ENCODE measurements around the gene EPG5.
A peak's percentile ranks its signal among the peaks of the same experiment; 100 is the strongest.

EPG5 gene

GRCh38 chr18:45926691-45927090, 40.4 kb downstream of the EPG5 start:
- DNase-seq (ENCODE audit: low read depth in 2 of 2) = no peak
- TF ChIP-seq CTCF (IDR thresholded peaks at IDR 0.05; ENCODE audit: low read depth, low read length) = no peak
- no peak overlapping the region for H3K4me3 ChIP-seq (replicated peaks in 1 of 2; ENCODE audit: low read depth in 2 of 2, low read length in 2 of 2)

- DNase-seq (ENCODE audit: low read depth in 2 of 2) = no peak
- H3K4me3 ChIP-seq (replicated peaks in 1 of 2; ENCODE audit: low read depth in 2 of 2, low read length in 2 of 2) = no peak overlapping the region
- TF ChIP-seq CTCF (IDR thresholded peaks at IDR 0.05; ENCODE audit: low read depth, low read length) = no peak
Observed at GRCh38 chr18:45926085-45926484, 41.0 kb downstream of the EPG5 start.

- TF ChIP-seq CTCF (IDR thresholded peaks at IDR 0.05; ENCODE audit: low read depth, low read length) = no peak
- no peak overlapping the region for H3K4me3 ChIP-seq (replicated peaks in 1 of 2; ENCODE audit: low read depth in 2 of 2, low read length in 2 of 2)
- no peak for DNase-seq (ENCODE audit: low read depth in 2 of 2)
Observed at GRCh38 chr18:45923138-45923537, 44.0 kb downstream of the EPG5 start.

GRCh38 chr18:45920367-45920766, 46.8 kb downstream of the EPG5 start:
- no peak for TF ChIP-seq CTCF (IDR thresholded peaks at IDR 0.05; ENCODE audit: low read depth, low read length)
- DNase-seq (ENCODE audit: low read depth in 2 of 2) = peak; percentile 90 to 93
- no peak overlapping the region for H3K4me3 ChIP-seq (replicated peaks in 1 of 2; ENCODE audit: low read depth in 2 of 2, low read length in 2 of 2)

GRCh38 chr18:45916302-45916701, 50.8 kb downstream of the EPG5 start:
- H3K4me3 ChIP-seq (replicated peaks in 1 of 2; ENCODE audit: low read depth in 2 of 2, low read length in 2 of 2) = no peak overlapping the region
- DNase-seq (ENCODE audit: low read depth in 2 of 2) = no peak
- TF ChIP-seq CTCF (IDR thresholded peaks at IDR 0.05; ENCODE audit: low read depth, low read length) = no peak

GRCh38 chr18:45913276-45913675, 53.9 kb downstream of the EPG5 start:
- TF ChIP-seq CTCF (IDR thresholded peaks at IDR 0.05; ENCODE audit: low read depth, low read length) = no peak
- DNase-seq (ENCODE audit: low read depth in 2 of 2) = no peak
- H3K4me3 ChIP-seq (replicated peaks in 1 of 2; ENCODE audit: low read depth in 2 of 2, low read length in 2 of 2) = no peak overlapping the region

- DNase-seq (ENCODE audit: low read depth in 2 of 2) = peak; percentile 59 to 61
- peak; percentile 91 for TF ChIP-seq CTCF (IDR thresholded peaks at IDR 0.05; ENCODE audit: low read depth, low read length)
- H3K4me3 ChIP-seq (replicated peaks in 1 of 2; ENCODE audit: low read depth in 2 of 2, low read length in 2 of 2) = no peak overlapping the region
Observed at GRCh38 chr18:45910405-45911023, 56.6 kb downstream of the EPG5 start.
